ENCODE data around the gene MLLT10. TPM values are rescaled to one million over a fixed set of nuclear protein-coding genes. Genes with fewer than 3 reads are reported as not detected.
"Not testable (repeated sequence)": the region's sequence is repeated elsewhere in the genome, so short reads cannot be mapped to it uniquely, and the experiment has no call there.

The MLLT10 gene
- total RNA-seq, 6 experiments from 2014 or later, result 15.8 to 49.4 (median 20.1) TPM

DNA sequence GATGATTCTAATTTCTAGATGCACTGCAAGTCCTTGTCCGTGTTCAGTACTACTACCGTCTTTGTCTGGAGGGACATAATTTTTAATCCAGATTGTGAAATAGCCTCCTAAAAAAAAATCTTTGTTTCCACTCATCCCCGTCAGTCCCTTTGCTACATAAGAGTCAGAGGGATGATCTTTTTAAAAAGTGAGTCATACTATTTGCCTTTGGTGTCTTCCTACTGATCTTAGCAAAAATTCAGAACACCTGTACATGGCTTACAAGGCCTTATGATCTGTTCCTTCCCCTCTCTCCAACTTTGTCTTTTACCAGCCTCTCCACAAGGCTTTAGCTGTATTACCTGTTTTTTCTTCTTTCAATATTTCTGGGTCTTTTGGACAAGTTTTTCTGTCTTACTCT, 173.5 kb downstream of the MLLT10 start:
- ATAC-seq, result no peak
- no peak overlapping the region for H3K4me3 ChIP-seq
- no peak for DNase-seq
- H3K36me3 ChIP-seq, result peaks cover 0 to 6% (median 2%) of the 10 kb centered on the region in 4 donors
- intact Hi-C loops (cut with DNase I), result no loop called here
- no peaks in the 10 kb centered on the region for H3K27me3 ChIP-seq
- WGBS (ENCODE audit: insufficient coverage, low coverage, low lambda C conversion rate, missing lambda C conversion rate), result 71% methylated on average over 1 of the region's 3 CpGs
- no peaks in the 10 kb centered on the region for H3K4me1 ChIP-seq
- no peaks in the 10 kb centered on the region for H3K9me3 ChIP-seq
- H3K27ac ChIP-seq, result no peak overlapping the region
- no peak for TF ChIP-seq POLR2A (IDR thresholded peaks at IDR 0.05)
- no peak for TF ChIP-seq CTCF (IDR thresholded peaks at IDR 0.05)

- no peak for ATAC-seq
- WGBS (ENCODE audit: insufficient coverage, low coverage, low lambda C conversion rate, missing lambda C conversion rate), result 95% methylated on average over 4 of the region's 4 CpGs
- intact Hi-C loops (cut with DNase I), result no loop called here
These were observed 178.9 kb downstream of the MLLT10 start for GRCh38 chr10:21712975-21713374.

GRCh38 chr10:21715531-21716195, 181.6 kb downstream of the MLLT10 start:
- no peak for ATAC-seq
- Histone ChIP-seq H3K36me3 (peaks cover 0 to 33% (median 8%) of the 10 kb centered on the region in 4 donors), H3K9me3 (no peaks in the 10 kb centered on the region), H3K4me1 (no peaks in the 10 kb centered on the region), H3K27me3 (no peaks in the 10 kb centered on the region), H3K27ac (no peak overlapping the region), H3K4me3 (no peak overlapping the region)
- intact Hi-C loops (cut with DNase I), result no loop called here
- WGBS (ENCODE audit: insufficient coverage, low coverage, low lambda C conversion rate, missing lambda C conversion rate), result 51% methylated on average over 2 of the region's 2 CpGs
- DNase-seq, result no peak
- TF ChIP-seq POLR2A (IDR thresholded peaks at IDR 0.05) (no peak), CTCF (IDR thresholded peaks at IDR 0.05) (no peak)

More at GRCh38 chr10:21712975-21713374, 178.9 kb downstream of the MLLT10 start:
- H3K4me1 ChIP-seq, result no peaks in the 10 kb centered on the region
- DNase-seq, result no peak
- H3K4me3 ChIP-seq, result no peak overlapping the region
- TF ChIP-seq POLR2A (IDR thresholded peaks at IDR 0.05), result no peak
- TF ChIP-seq CTCF (IDR thresholded peaks at IDR 0.05), result no peak
- peaks cover 0 to 38% (median 8%) of the 10 kb centered on the region in 4 donors for H3K36me3 ChIP-seq
- H3K27me3 ChIP-seq, result no peaks in the 10 kb centered on the region
- no peaks in the 10 kb centered on the region for H3K9me3 ChIP-seq
- no peak overlapping the region for H3K27ac ChIP-seq

DNA sequence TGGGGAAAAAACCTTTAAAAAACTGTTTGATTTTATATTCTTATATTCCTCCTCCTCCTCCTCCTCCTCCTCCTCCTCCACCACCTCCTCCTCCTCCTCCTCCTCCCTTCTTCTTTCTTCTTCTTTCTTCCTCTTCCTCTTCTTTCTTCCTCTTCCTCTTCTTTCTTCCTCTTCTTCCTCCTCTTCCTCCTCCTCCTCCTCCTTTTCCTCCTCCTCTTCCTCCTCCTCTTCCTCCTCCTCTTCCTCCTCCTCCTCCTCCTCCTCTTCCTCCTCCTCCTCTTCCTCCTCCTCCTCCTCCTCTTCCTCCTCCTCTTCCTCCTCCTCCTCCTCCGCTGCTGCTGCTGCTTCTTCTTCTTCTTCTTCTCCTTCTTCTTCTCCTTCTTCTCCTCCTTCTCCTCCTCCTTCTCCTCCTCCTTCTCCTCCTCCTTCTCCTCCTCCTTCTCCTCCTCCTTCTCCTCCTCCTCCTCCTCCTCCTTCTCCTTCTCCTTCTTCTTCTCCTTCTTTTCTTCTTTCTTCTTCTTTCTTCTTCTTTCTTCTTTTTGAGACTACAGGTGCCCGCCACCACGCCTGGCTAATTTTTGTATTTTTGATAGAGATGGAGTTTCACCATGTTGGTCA, 183.5 kb downstream of the MLLT10 start:
- DNase-seq; ATAC-seq; H3K27me3 ChIP-seq; H3K4me3 ChIP-seq; H3K9me3 ChIP-seq; intact Hi-C loops (cut with DNase I); H3K4me1 ChIP-seq; H3K27ac ChIP-seq: not testable (repeated sequence)
- peaks cover 0 to 33% (median 8%) of the 10 kb centered on the region in 4 donors for H3K36me3 ChIP-seq
- 91% methylated on average over 3 of the region's 3 CpGs for WGBS (ENCODE audit: insufficient coverage, low coverage, low lambda C conversion rate, missing lambda C conversion rate)

GRCh38 chr10:21719502-21719901, 185.5 kb downstream of the MLLT10 start:
- no peak for DNase-seq
- Histone ChIP-seq H3K27ac (no peak overlapping the region), H3K27me3 (no peaks in the 10 kb centered on the region), H3K9me3 (no peaks in the 10 kb centered on the region), H3K36me3 (peaks cover 0 to 17% (median 4%) of the 10 kb centered on the region in 4 donors), H3K4me3 (no peak overlapping the region), H3K4me1 (peaks cover 0 to 4% (median 2%) of the 10 kb centered on the region in 4 donors)
- intact Hi-C loops (cut with DNase I), result no loop called here
- TF ChIP-seq POLR2A (IDR thresholded peaks at IDR 0.05) (no peak), CTCF (IDR thresholded peaks at IDR 0.05) (no peak)
- no peak for ATAC-seq
- WGBS (ENCODE audit: insufficient coverage, low coverage, low lambda C conversion rate, missing lambda C conversion rate), result 36% methylated on average over 1 of the region's 1 CpG

All from right lobe of liver (tissue), 6 donors.